ENCODE data around the gene OTOA.

- TF ChIP-seq POLR2A (IDR thresholded peaks at IDR 0.05) (no peak), CTCF (IDR thresholded peaks at IDR 0.05) (no peak)
These were observed 56.8 kb downstream of the OTOA start for GRCh38 chr16:21720533-21720932.

Measured in body of pancreas (tissue), 4 donors.